Posterior cingulate gyrus (tissue), 11 donors: Measurements from ENCODE around the gene HSD3B7.
"Not testable (repeated sequence)": the region's sequence is repeated elsewhere in the genome, so short reads cannot be mapped to it uniquely, and the experiment has no call there.

ENCODE experiments used
- DNase-seq, 10 donors: peaks; one replicate each; pipeline versions ENCODE4 v3.0.0 to v3.0.0-alpha.2; 2020 to 2021; ENCODE audit warnings: mixed read lengths in 3 of 10
- intact Hi-C: fragments of 100-400 bp; cut with DNase I; formaldehyde crosslinking; loops from one replicate; pipeline ENCODE4 v1.15.1; 2023

The HSD3B7 gene

GRCh38 chr16:30984669-30985400, at the start of gene HSD3B7:
Gene HSD3B7 (plus strand): TSS chr16:30985207. CDS start chr16:30985659, 452 bp downstream.
- peak; percentile 64 to 97 (median 88) for DNase-seq
- intact Hi-C loops, result loop anchor here (1.0 to 5.0 kb wide), 3 partner anchors 112 to 883 kb away; partner anchors contain the start of gene ZNF843

- DNase-seq, result no peak
- intact Hi-C loops, result no loop called here
These were observed 47.3 kb upstream of the HSD3B7 start for GRCh38 chr16:30937692-30938091.

- intact Hi-C loops, result not testable (repeated sequence)
- peak in 1 of 10 donors; percentile 36 for DNase-seq
These were observed 45.4 kb upstream of the HSD3B7 start for GRCh38 chr16:30939571-30939970.

- peak in 9 of 10 donors; percentile 42 to 94 (median 65) for DNase-seq
- intact Hi-C loops, result no loop called here
These were observed 43.2 kb upstream of the HSD3B7 start for GRCh38 chr16:30941600-30942425.

- no peak for DNase-seq
- intact Hi-C loops, result no loop called here
These were observed 42.6 kb upstream of the HSD3B7 start for GRCh38 chr16:30942426-30942806.

- intact Hi-C loops, result no loop called here
- DNase-seq, result no peak
These were observed 40.7 kb upstream of the HSD3B7 start for GRCh38 chr16:30944352-30944751.

GRCh38 chr16:30946671-30947540, 38.1 kb upstream of the HSD3B7 start:
- peak in 1 of 10 donors; percentile 85 for DNase-seq
- intact Hi-C loops, result no loop called here

GRCh38 chr16:30947541-30947858, 37.5 kb upstream of the HSD3B7 start:
- no peak for DNase-seq
- intact Hi-C loops, result no loop called here

GRCh38 chr16:30947859-30948666, 36.9 kb upstream of the HSD3B7 start:
- DNase-seq, result peak; percentile 74 to 98 (median 95)
- intact Hi-C loops, result no loop called here

- intact Hi-C loops, result no loop called here
- peak; percentile 51 to 96 (median 78) for DNase-seq
These were observed 36.0 kb upstream of the HSD3B7 start, which contains the start of gene ORAI3 for GRCh38 chr16:30948667-30949649. Gene ORAI3 (plus strand): TSS chr16:30949068. CDS start chr16:30949290, 222 bp downstream.

GRCh38 chr16:30949650-30950515, 35.1 kb upstream of the HSD3B7 start:
- DNase-seq, result peak in 2 of 10 donors; percentile 27 to 88
- intact Hi-C loops, result loop anchor here (10.0 kb wide), 3 partner anchors 505 to 915 kb away; partner anchors contain the start of gene ARMC5

GRCh38 chr16:30950516-30951065, 34.4 kb upstream of the HSD3B7 start:
- intact Hi-C loops, result loop anchor here (10.0 kb wide), 3 partner anchors 504 to 914 kb away; partner anchors contain the start of gene ARMC5
- peak in 1 of 10 donors; percentile 48 for DNase-seq

GRCh38 chr16:30951193-30951592, 33.8 kb upstream of the HSD3B7 start:
- no peak for DNase-seq
- intact Hi-C loops, result loop anchor here (10.0 kb wide), 3 partner anchors 504 to 914 kb away; partner anchors contain the start of gene ARMC5

GRCh38 chr16:30951750-30952149, 33.3 kb upstream of the HSD3B7 start:
- DNase-seq, result peak in 1 of 10 donors; percentile 73
- intact Hi-C loops, result loop anchor here (10.0 kb wide), 3 partner anchors 503 to 913 kb away; partner anchors contain the start of gene ARMC5

- peak in 1 of 10 donors; percentile 70 for DNase-seq
- intact Hi-C loops, result loop anchor here (10.0 kb wide), 3 partner anchors 502 to 912 kb away; partner anchors contain the start of gene ARMC5
These were observed 31.9 kb upstream of the HSD3B7 start for GRCh38 chr16:30953111-30953510.

GRCh38 chr16:30953511-30954124, 31.4 kb upstream of the HSD3B7 start:
- peak; percentile 48 to 97 (median 74) for DNase-seq
- intact Hi-C loops, result loop anchor here (10.0 kb wide), 3 partner anchors 501 to 911 kb away; partner anchors contain the start of gene ARMC5
